ENCODE results near the gene TUBD1.
A peak's percentile ranks its signal among the peaks of the same experiment; 100 is the strongest.
"Not testable (repeated sequence)": the region's sequence is repeated elsewhere in the genome, so short reads cannot be mapped to it uniquely, and the experiment has no call there.

The TUBD1 gene, protein sequence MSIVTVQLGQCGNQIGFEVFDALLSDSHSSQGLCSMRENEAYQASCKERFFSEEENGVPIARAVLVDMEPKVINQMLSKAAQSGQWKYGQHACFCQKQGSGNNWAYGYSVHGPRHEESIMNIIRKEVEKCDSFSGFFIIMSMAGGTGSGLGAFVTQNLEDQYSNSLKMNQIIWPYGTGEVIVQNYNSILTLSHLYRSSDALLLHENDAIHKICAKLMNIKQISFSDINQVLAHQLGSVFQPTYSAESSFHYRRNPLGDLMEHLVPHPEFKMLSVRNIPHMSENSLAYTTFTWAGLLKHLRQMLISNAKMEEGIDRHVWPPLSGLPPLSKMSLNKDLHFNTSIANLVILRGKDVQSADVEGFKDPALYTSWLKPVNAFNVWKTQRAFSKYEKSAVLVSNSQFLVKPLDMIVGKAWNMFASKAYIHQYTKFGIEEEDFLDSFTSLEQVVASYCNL

DNA sequence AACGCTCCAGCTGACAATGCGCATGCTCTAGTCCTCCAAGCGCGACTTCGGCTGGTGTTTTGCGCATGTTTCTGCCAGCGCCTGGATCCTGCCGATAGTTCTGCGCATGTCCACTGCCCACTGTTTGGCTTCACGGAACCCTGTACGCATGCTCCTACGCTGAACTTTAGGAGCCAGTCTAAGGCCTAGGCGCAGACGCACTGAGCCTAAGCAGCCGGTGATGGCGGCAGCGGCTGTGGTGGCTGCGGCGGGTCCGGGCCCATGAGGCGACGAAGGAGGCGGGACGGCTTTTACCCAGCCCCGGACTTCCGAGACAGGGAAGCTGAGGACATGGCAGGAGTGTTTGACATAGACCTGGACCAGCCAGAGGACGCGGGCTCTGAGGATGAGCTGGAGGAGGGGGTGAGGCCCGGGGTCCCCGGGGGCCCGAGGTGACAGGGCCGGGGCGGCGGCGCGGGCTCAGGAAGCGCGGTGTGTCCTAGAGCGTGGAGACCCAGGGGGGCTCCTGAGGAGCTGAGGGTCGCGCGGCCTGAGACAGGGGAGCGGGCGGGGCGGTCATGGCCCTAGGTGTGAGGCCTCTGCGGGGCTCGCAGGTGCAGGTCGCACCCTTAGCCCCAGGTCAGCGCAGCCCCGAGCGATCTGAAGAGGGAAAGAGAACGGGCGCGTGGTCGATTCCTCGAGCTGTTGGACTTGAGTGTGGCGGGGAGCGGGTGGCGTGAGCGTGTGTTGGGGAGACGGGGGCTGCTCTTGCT is at the start of gene TUBD1, which contains the start of gene RPS6KB1:
TSS of gene TUBD1 (minus strand) at position 20 of the 752 bp plus-strand sequence. CDS start 1,941 bp downstream, outside the sequence.
TSS of gene RPS6KB1 (plus strand) at position 198 of the 752 bp plus-strand sequence. CDS start at position 262, 64 bp downstream.
- peak; percentile 95 to 96 for DNase-seq (ENCODE audit: low read depth in 2 of 2)

DNA sequence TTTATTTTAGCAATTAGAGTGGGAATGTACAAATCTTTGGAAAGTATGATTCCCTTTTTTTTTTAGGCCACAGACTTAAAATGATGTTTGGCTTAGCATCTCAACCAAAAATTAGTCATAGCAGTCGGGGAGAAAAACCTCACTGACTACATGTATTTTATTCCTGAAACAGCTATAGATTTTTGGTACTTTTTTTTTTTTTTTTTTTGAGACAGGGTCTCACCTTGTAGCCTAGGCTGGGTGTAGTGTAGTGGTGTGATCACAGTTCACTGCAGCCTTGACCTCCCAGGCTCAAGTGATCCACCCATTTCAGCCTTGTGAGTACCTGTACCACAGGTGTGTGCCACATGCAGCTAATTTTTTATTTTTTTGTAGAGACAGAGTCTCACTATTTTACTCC is 48.4 kb upstream of the TUBD1 start:
- no peak for DNase-seq (ENCODE audit: low read depth in 2 of 2)

DNA sequence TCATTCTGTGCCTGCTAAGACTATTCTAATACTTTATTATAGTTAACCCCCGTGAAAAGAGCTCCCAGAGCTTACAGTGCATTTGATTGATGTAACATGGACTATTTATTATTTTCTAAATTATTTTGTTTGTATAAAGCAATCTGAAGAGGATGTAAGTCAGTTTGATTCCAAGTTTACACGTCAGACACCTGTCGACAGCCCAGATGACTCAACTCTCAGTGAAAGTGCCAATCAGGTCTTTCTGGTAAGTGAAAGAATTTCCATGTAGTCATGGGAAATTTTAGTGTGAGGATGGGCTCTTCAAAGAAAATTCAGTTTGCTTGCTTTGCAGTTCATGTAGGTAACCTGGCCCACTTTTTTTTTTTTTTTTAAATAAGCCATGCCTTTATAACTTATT is 48.0 kb upstream of the TUBD1 start:
- DNase-seq (ENCODE audit: low read depth in 2 of 2) = not testable (repeated sequence)

DNA sequence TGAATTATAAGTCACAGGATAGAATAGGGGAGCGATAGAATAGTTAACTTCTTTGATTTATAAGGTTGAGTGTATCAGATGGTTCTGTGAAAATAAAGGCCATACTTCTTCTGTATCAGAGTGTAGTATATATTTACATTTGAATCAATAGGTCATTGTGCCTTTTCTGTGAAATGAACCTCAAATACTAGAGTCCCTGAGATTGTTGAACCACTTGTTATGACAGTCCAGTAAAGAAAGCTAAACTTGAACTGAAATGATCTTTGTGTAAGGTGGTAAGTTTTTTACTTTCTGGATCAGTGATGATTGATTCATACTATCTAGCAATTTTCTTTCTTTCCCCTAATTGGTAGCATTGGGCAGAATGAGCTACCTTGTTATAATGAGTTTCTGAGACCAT is 40.6 kb upstream of the TUBD1 start:
- not testable (repeated sequence) for DNase-seq (ENCODE audit: low read depth in 2 of 2)

DNA sequence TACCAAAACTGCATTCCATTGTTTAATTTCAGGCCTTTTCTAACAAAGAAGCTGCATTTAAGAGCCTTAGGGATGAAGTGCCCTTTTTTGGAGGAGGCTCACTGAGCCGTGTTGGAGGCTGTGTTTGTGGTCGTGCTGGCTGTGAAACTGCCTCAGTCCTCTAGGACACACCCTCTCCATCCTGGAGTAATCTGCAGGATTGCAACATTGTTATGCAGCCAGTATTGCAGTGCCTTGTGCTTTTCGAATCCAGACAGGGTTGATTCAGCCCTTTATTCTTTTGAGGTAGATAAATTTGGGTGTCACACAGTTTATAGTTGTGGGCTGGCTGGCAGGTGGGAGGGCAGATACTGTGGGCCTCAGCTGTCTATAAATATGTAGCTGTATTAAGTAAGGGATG is 38.0 kb upstream of the TUBD1 start:
- DNase-seq (ENCODE audit: low read depth in 2 of 2) = not testable (repeated sequence)

DNA sequence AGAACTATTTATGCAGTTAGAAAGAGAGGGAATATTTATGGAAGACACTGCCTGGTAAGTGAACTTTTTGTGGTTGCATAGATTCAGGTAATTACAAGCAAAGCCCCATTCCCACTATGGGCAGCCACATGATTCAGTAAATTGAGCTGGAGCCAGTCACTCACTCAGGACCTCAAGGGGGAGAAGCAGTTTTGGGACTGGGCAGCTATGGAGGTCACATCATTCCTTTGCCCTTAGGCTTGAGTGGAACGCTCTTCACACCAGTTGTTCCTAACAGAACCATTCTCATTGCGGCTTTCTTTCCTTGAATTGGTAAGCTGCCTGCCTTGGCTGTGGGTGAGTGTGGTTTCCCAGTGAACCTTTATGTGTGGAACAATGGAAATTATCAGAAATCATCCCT is 37.4 kb upstream of the TUBD1 start:
- DNase-seq (ENCODE audit: low read depth in 2 of 2) = not testable (repeated sequence)

DNA sequence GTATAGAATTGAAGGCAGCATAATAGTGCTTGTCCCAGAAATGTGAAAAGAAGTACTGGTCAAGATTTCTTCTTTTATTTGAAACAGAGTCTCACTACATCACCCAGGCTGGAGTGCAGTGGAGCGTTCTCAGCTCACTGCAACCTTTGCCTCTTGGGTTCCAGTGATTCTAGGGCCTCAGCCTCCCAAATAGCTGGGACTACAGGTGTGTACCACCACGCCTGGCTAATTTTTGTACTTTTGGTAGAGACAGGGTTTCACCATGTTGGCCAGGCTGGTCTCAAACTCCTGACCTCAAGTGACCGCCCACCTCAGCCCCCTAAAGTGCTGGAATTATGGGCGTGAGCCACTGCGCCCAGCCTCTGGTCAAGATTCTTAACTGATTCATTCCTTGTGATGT is 27.9 kb upstream of the TUBD1 start:
- DNase-seq (ENCODE audit: low read depth in 2 of 2) = not testable (repeated sequence)

DNA sequence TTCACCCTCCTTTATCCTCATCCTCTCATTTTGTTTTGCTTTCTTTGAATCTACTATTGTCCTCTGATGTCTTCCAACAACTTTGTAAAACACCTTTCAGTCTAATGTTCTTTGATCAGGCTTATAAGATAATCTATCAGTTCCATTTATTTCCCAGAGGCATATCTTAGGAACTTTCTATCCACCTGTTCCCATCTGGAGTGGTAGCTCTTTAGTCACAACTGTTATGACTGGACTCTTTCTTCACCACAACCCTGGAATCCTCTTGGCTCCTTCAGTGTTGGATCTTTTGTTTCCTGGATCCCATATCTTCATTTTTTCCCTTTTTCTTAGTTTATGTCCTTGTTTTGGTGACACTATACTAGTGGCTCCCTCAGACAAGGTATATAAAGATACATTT is 23.7 kb upstream of the TUBD1 start:
- no peak for DNase-seq (ENCODE audit: low read depth in 2 of 2)

DNA sequence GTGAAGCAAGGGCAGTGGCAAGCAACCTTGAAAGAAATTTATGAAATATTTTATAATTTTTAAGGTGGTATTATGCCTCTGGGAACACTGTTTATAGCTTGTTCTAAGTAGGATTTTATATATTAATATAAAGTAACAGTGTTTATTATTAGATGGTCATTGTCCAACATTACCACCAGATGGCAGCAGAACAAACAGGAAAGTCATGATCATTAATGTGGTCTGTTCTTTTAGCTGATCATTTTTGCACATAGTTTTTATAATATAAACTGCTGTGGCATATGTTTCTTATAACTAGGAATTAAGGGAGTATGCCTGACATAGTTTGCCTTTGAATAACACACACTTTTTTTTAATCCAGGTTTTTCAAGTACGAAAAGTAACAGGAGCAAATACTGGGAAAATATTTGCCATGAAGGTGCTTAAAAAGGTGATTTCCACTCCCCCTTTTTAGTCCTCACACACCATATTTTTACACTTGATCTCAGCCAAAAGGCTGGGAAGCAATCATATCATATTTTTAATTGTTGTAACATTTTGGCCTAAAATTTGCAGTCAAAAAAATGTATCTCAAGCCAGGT is 21.6 kb upstream of the TUBD1 start:
- no peak for DNase-seq (ENCODE audit: low read depth in 2 of 2)

DNA sequence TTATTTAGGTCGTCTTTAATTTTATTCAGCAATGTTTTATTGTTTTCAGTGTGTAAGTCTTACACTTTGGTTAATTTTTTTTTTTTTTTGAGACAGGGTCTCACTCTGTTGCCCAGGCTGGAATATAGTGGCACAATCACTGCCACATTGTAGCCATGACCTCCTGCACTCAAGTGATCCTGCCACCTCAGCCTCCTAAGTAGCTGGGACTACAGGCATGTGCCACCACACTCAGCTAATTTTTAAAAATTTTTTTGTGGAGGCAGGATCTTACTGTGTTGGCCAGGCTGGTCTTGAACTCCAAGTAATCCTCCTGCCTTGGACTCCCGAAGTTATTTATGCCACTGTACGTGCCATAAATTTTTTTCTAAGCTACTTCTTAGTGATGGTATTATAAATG is 14.7 kb upstream of the TUBD1 start:
- no peak for DNase-seq (ENCODE audit: low read depth in 2 of 2)

DNA sequence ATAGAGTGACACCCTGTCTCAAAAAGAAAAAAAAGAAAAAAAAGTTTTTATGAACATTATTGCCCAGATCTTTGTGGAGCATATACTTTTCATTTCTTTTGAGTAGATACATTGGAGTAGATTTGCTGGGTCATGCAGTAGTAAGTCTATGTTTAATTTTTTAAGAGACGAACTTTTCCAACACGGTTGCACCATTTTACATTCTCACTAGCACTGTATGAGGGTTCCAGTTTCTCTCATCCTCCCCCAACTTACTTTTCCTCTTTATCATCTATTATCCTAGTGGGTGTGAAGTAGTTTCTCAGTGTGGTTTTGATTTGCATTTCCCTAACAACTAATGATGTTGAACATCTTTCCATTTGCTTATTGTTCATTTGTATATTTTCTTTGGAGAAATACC is 10.7 kb upstream of the TUBD1 start:
- no peak for DNase-seq (ENCODE audit: low read depth in 2 of 2)

DNA sequence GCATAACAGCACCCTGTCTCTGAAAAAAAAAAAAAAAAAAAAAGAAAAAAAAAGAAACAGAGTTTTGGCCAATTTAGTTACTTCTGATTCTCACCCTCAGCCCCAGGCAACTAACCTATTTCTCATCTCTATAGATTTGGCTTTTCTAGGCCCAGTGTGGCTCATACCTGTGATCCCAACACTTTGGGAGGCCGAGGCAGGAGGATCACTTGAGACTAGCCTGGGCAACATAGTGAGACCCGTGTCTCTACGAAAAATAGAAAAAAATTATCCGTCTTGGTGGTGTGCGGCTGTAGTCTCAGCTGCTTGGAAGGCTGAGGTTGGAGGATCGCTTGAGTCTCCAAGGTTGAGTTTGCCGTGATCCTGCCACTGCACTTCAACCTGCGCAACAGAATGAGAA is 8.9 kb upstream of the TUBD1 start:
- DNase-seq (ENCODE audit: low read depth in 2 of 2) = no peak

DNA sequence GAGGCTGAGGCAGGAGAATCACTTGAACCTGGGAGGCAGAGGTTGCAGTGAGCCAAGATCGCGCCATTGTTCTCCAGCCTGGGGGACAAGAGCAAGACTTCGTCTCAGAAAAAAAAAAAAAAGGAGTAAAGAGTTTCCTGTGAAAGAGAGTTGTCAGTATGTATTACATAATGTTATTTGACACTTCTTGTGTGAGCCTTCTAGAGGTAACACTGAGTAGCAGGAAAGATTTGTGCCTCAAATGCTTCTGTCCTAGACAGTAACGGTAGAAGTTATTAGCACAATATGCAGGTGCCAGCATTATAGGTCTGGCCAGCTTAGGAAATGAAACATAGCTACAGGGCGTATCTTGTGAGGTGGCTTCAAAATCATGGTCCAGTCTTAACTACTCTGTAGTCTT is 6.4 kb upstream of the TUBD1 start:
- no peak for DNase-seq (ENCODE audit: low read depth in 2 of 2)

DNA sequence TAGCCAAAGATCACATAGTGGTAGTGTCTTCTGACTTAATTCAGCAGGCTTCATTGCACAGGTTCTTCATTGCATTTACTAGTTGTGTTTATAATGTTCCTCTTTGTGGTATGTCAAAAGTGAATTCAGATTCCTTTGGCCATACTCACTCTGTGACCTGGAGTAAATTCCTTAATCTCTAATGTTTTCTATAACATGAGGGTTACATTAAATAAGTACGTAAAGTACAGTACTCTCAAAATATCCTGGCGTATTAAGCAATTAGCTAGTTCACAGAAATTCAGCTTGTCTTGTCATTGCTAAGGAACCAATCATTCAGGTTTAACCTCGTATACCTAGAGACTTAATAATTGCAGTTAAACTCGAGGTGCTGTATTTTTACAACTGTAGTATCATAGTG is 4.3 kb upstream of the TUBD1 start:
- no peak for DNase-seq (ENCODE audit: low read depth in 2 of 2)

DNA sequence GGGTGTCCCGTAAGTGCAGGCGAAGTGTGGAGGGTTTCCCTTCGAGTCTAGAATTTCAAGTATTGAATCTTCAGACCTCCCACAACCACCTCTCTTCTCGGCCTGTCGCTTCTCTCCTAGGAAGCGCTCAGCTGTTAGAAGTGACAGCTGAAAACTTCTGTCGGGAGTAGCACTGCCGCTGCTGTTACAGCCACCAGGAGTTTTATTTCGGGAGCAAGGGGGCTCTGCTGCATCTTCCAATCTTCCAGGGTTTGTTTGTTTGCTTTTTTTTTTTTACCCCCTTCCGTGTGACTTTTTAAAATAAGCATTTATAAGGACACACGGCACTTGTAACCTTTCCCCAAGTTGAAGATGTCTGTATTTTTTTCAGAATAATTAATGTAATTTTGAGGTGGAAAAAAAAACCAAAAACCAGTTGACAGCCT is 945 bp upstream of the TUBD1 start:
- DNase-seq (ENCODE audit: low read depth in 2 of 2) = no peak

DNA sequence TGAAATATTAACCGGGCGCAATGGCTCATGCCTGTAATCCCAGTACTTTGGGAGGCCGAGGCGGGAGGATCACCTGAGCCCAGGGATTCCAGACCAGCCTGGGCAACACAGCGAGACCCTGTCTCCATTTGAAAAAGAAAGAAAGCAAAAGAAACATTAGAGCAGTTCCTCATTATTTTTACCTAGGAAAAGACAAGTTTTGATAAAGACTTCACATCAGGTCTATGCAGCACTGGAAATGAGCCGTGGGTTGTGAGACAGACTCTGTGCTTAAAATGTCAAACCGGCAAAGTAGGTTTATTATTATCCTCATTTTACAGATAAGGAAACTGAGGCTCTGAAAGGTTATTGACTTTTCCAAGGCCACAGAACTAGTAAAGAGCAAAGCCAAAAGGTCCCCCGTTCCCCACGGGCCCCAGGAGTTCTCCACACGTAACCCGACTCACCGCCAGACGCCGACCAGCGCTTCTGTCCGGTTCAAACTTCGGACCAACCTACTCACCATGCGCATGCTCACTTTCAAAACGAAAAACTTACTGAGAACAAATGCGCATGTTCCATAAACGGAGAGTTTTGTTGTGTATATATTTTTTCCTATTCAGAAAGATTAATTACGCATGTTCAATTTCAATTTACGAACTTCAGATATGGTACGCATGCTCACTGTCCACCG is 356 bp downstream of the TUBD1 start:
- no peak for DNase-seq (ENCODE audit: low read depth in 2 of 2)

DNA sequence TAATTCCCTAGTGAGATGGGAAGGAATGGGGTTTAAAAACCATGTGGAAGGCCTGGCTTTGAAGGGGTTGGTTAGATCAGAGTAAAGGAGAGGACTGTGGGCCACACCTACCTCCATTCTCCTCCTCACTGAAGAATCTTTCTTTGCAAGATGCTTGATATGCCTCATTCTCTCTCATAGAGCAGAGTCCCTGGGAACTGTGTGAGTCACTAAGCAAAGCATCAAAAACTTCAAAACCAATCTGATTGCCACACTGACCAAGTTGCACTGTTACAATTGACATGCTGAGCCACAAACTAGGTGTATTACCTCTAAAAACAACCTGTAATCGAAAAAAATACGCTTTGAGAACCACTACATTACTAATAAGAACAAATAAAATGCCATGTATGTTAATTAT is 2.0 kb downstream of the TUBD1 start:
- DNase-seq (ENCODE audit: low read depth in 2 of 2) = no peak

DNA sequence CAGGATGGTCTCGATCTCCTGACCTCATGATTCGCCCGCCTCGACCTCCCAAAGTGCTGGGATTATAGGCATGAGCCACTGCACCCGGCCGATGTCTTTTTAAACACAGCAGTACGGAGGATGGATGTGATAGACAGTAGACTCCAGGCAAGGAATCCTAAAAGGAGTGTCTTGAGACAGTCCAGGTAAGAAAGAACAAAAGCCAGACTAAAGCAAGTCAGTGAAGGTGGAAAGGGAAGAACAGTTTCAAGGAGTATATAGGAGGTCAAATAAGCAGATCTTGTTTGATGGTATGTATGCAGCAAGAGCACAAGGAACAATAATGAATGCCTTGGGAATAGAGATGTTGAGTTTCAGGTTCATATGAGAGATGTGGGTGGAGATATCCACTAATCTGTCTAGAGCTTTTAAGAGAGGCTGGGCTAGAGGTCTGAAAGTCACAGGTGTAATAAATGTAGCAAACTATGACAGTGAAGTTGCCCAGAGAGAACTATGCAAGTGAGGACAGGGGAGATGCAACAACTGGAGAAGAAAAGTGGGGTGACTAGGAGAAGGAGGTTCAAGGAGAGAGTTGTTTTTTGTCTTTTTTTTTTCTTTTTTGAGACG is 4.5 kb downstream of the TUBD1 start:
- no peak for DNase-seq (ENCODE audit: low read depth in 2 of 2)

DNA sequence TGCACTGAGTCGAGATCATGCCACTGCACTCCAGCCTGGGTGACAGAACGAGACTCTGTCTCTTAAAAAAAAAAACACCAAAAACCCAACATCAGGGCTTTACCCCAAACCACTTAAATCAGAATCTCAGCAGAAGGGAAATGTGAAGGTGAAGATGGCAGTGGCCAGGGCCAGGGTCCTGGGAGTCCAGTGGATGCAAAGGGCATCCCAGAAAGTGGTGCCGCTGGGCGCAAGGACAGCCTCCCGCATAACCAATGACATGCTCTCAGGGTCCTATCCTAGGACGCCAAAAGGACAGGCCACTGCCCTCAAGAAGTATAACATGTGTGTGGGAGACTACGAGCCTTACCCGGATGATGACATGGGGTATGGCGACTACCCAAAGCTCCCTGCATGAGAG is 7.9 kb downstream of the TUBD1 start:
- no peak for DNase-seq (ENCODE audit: low read depth in 2 of 2)

DNA sequence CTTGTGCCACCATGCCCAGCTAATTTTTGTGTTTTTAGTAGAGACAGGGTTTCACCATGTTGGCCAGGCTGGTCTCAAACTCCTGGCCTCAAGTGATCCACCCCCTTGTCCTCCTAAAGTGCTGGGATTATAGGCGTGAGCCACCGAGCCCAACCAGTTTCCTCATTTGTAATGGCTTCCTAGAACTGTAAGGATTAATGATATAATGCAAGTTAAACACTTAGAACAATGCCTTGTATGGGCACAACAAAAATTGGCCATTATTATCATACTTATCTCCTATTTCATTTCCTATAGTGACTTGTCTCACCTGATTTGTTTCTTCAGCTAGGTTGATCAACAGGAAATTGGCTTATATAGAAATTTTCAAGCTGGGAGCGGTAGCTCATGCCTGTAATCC is 14.1 kb downstream of the TUBD1 start:
- no peak for DNase-seq (ENCODE audit: low read depth in 2 of 2)

DNA sequence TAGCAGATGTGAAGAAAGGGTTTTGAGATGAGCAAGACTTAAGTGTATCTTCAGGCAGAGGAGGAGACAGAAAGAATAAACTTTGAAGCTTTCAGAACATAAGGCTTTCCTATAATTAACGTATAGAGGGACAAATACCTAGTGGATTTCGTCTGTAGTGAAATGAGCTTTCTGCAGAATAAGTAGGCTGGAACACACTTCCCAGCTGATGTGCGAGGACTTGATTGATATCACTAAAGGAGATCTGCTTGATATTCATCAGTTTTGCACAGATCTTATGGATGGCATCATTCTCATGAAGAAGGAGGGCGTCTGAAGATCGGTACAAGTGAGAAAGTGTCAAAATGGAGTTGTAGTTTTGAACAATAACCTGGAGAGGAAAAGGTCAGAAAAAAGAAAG is 14.8 kb downstream of the TUBD1 start:
- no peak for DNase-seq (ENCODE audit: low read depth in 2 of 2)

DNA sequence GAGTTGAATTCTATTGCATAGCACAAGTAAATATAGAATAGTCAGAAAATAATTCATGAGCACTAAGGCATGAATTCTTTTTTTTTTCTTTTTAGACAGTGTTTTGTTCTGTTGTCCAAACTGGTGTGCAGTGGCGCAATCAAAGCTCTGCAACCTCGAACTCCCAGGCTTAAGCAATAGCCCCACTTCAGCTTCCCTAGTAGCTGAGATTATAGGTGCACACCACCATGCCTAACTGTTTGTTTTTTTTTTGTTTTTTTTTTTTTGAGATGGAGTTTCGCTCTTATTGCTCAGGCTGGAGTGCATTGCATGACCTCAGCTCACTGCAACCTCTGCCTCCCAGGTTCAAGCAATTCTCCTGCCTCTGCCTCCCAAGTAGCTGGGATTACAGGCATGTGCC is 16.6 kb downstream of the TUBD1 start:
- no peak for DNase-seq (ENCODE audit: low read depth in 2 of 2)
